IPS-20b (cell line): ENCODE data around the gene FAM107B.

Experiments used
- H3K27ac ChIP-seq: one replicate; pipeline ENCODE4 v1.5.1; 2013; ENCODE audit warnings: low read length
- H3K27me3 ChIP-seq: 2 replicates; pipeline ENCODE4 v1.6.1; 2013; ENCODE audit warnings: mild to moderate bottlenecking, low read length, inconsistent platforms; ENCODE audit not compliant: insufficient read depth
- H3K36me3 ChIP-seq: 2 replicates; pipeline ENCODE4 v1.6.1; 2013; ENCODE audit warnings: low read depth, mild to moderate bottlenecking, inconsistent platforms, low read length, moderate library complexity; ENCODE audit not compliant: insufficient read depth
- H3K4me1 ChIP-seq: 2 replicates; pipeline ENCODE4 v1.6.1; 2013; ENCODE audit warnings: mild to moderate bottlenecking, control low read depth, inconsistent platforms, low read length, moderate library complexity; ENCODE audit not compliant: insufficient read depth
- H3K4me3 ChIP-seq: 2 replicates; pipeline ENCODE4 v1.5.1; 2013; ENCODE audit warnings: mild to moderate bottlenecking, low read length, inconsistent platforms
- H3K9ac ChIP-seq: 2 replicates; pipeline ENCODE4 v1.6.1; 2013; ENCODE audit warnings: low read depth, mild to moderate bottlenecking, inconsistent platforms, low read length, moderate library complexity
- H3K9me3 ChIP-seq: 2 replicates; pipeline ENCODE4 v1.6.1; 2013; ENCODE audit warnings: mild to moderate bottlenecking, low read depth, low read length, inconsistent platforms; ENCODE audit not compliant: insufficient read depth

The FAM107B gene

GRCh38 chr10:14686356-14686755 lies 88.3 kb downstream of the FAM107B start:
- H3K4me1 ChIP-seq, result no peaks in the 10 kb centered on the region
- H3K9ac ChIP-seq, result no peak overlapping the region
- no peaks in the 10 kb centered on the region for H3K27me3 ChIP-seq
- H3K27ac ChIP-seq, result no peak overlapping the region
- no peaks in the 10 kb centered on the region for H3K9me3 ChIP-seq
- H3K36me3 ChIP-seq, result no peaks in the 10 kb centered on the region
- H3K4me3 ChIP-seq, result no peak overlapping the region

- Histone ChIP-seq H3K4me1 (no peaks in the 10 kb centered on the region), H3K36me3 (no peaks in the 10 kb centered on the region), H3K9me3 (no peaks in the 10 kb centered on the region), H3K27me3 (no peaks in the 10 kb centered on the region), H3K9ac (no peak overlapping the region), H3K4me3 (no peak overlapping the region), H3K27ac (no peak overlapping the region)
These were observed 90.3 kb downstream of the FAM107B start for GRCh38 chr10:14684354-14684753.

- Histone ChIP-seq H3K9ac (no peak overlapping the region), H3K9me3 (no peaks in the 10 kb centered on the region), H3K4me3 (no peak overlapping the region), H3K36me3 (no peaks in the 10 kb centered on the region), H3K27me3 (no peaks in the 10 kb centered on the region), H3K27ac (no peak overlapping the region), H3K4me1 (no peaks in the 10 kb centered on the region)
These were observed 91.4 kb downstream of the FAM107B start for GRCh38 chr10:14683256-14683655.

- Histone ChIP-seq H3K36me3 (no peaks in the 10 kb centered on the region), H3K9ac (no peak overlapping the region), H3K4me1 (no peaks in the 10 kb centered on the region), H3K27me3 (no peaks in the 10 kb centered on the region), H3K27ac (no peak overlapping the region), H3K4me3 (no peak overlapping the region), H3K9me3 (no peaks in the 10 kb centered on the region)
These were observed 92.9 kb downstream of the FAM107B start for GRCh38 chr10:14681802-14682201.

- H3K4me1 ChIP-seq, result no peaks in the 10 kb centered on the region
- no peak overlapping the region for H3K27ac ChIP-seq
- H3K27me3 ChIP-seq, result no peaks in the 10 kb centered on the region
- H3K9ac ChIP-seq, result no peak overlapping the region
- no peak overlapping the region for H3K4me3 ChIP-seq
- H3K36me3 ChIP-seq, result no peaks in the 10 kb centered on the region
- H3K9me3 ChIP-seq, result no peaks in the 10 kb centered on the region
These were observed 93.4 kb downstream of the FAM107B start for GRCh38 chr10:14681305-14681704.

GRCh38 chr10:14678637-14679036 lies 96.1 kb downstream of the FAM107B start:
- Histone ChIP-seq H3K36me3 (no peaks in the 10 kb centered on the region), H3K9me3 (no peaks in the 10 kb centered on the region), H3K4me3 (no peak overlapping the region), H3K9ac (no peak overlapping the region), H3K27me3 (peaks cover 5% of the 10 kb centered on the region; the same call in 1 of the 2 replicates), H3K4me1 (peaks cover 14% of the 10 kb centered on the region; the same call in 1 of the 2 replicates), H3K27ac (no peak overlapping the region)

- H3K36me3 ChIP-seq, result no peaks in the 10 kb centered on the region
- no peaks in the 10 kb centered on the region for H3K9me3 ChIP-seq
- no peak overlapping the region for H3K27ac ChIP-seq
- peaks cover 20% of the 10 kb centered on the region; the same call in 1 of the 2 replicates for H3K4me1 ChIP-seq
- no peak overlapping the region for H3K9ac ChIP-seq
- no peak overlapping the region for H3K4me3 ChIP-seq
- peaks cover 11% of the 10 kb centered on the region for H3K27me3 ChIP-seq
These were observed 98.0 kb downstream of the FAM107B start for GRCh38 chr10:14676732-14677131.

- Histone ChIP-seq H3K4me3 (peak overlapping the region; percentile 14; the same call in 1 of the 2 replicates), H3K9me3 (no peaks in the 10 kb centered on the region; the same call in 1 of the 2 replicates), H3K27me3 (peaks cover 11% of the 10 kb centered on the region), H3K36me3 (no peaks in the 10 kb centered on the region), H3K9ac (no peak overlapping the region), H3K4me1 (peaks cover 20% of the 10 kb centered on the region; the same call in 1 of the 2 replicates), H3K27ac (no peak overlapping the region)
These were observed 100.2 kb downstream of the FAM107B start for GRCh38 chr10:14674376-14675050.

- H3K4me3 ChIP-seq, result no peak overlapping the region
- H3K27me3 ChIP-seq, result peaks cover 11% of the 10 kb centered on the region
- H3K9ac ChIP-seq, result no peak overlapping the region
- no peaks in the 10 kb centered on the region; the same call in 1 of the 2 replicates for H3K9me3 ChIP-seq
- H3K36me3 ChIP-seq, result no peaks in the 10 kb centered on the region
- no peak overlapping the region for H3K27ac ChIP-seq
- H3K4me1 ChIP-seq, result peaks cover 20% of the 10 kb centered on the region; the same call in 1 of the 2 replicates
These were observed 101.4 kb downstream of the FAM107B start for GRCh38 chr10:14673189-14673861.

- no peaks in the 10 kb centered on the region for H3K36me3 ChIP-seq
- no peaks in the 10 kb centered on the region; the same call in 1 of the 2 replicates for H3K9me3 ChIP-seq
- H3K27ac ChIP-seq, result no peak overlapping the region
- peaks cover 20% of the 10 kb centered on the region; the same call in 1 of the 2 replicates for H3K4me1 ChIP-seq
- H3K27me3 ChIP-seq, result peaks cover 11% of the 10 kb centered on the region
- H3K9ac ChIP-seq, result no peak overlapping the region
- no peak overlapping the region for H3K4me3 ChIP-seq
These were observed 103.3 kb downstream of the FAM107B start for GRCh38 chr10:14671386-14671831.

- Histone ChIP-seq H3K4me3 (no peak overlapping the region), H3K4me1 (peaks cover 20% of the 10 kb centered on the region; the same call in 1 of the 2 replicates), H3K9ac (no peak overlapping the region), H3K9me3 (no peaks in the 10 kb centered on the region; the same call in 1 of the 2 replicates), H3K36me3 (no peaks in the 10 kb centered on the region), H3K27me3 (peaks cover 11% of the 10 kb centered on the region), H3K27ac (no peak overlapping the region)
These were observed 104.0 kb downstream of the FAM107B start for GRCh38 chr10:14670551-14671240.
